Heart left ventricle (tissue), 13 donors: Measurements from ENCODE around the gene SCAMP3.

Experiments used
- POLR2A ChIP-seq, 2 donors: fragments of 450-650 bp; IDR thresholded peaks; one replicate each; pipeline ENCODE4 v1.6.1; 2017; ENCODE audit warnings: antibody characterized with exemption in 2 of 2, mild to moderate bottlenecking in 2 of 2, moderate library complexity in 2 of 2
- TF ChIP-seq, protein P1 (sequence below), 12 donors: fragments of 200-600 bp; sonication (generic) in 4 of 12; IDR thresholded peaks; one replicate each; pipeline versions ENCODE4 v1.5.0 to v1.8.0; 2018 to 2022; ENCODE audit warnings: antibody characterized with exemption in 12 of 12, mild to moderate bottlenecking in 5 of 12
- donor health status: ischemic (EF 13 %, LVEDD 7.1; RV severe dilation, severe dysfunction).
- donor health status: DM: no; HTN: yes; CAD: no.
- donor health status: DM: no; HTN: no; CAD: no.
- donor health status: ischemic (EF 25% LVEDD 6.9; RV normal size, moderate dysfunction).
- donor health status: ischemic (EF 25% LVEDD 5.7; RV mildly dilated, moderate dysfunction).
- donor health status: ischemic (EF 35%, LVEDD 5.7; RV mildly dilated, moderate dysfunction).
- donor health status: nonischemic (EF 11% LVEDD 7.7; RV severe dilation, severe dysfunction).
- donor health status: DM: yes; HTN: yes; CAD: no.
- donor health status: PGD.
- donor health status: ischemic (EF 29% LVEDD 5.4; RV normal size, mild dysfunction).
- donor health status: nonischemic (EF 23%, LVEDD 6.1; RV moderate dilation, normal function).

- no peak for TF ChIP-seq POLR2A (IDR thresholded peaks at IDR 0.05)
- TF ChIP-seq, protein P1, sequence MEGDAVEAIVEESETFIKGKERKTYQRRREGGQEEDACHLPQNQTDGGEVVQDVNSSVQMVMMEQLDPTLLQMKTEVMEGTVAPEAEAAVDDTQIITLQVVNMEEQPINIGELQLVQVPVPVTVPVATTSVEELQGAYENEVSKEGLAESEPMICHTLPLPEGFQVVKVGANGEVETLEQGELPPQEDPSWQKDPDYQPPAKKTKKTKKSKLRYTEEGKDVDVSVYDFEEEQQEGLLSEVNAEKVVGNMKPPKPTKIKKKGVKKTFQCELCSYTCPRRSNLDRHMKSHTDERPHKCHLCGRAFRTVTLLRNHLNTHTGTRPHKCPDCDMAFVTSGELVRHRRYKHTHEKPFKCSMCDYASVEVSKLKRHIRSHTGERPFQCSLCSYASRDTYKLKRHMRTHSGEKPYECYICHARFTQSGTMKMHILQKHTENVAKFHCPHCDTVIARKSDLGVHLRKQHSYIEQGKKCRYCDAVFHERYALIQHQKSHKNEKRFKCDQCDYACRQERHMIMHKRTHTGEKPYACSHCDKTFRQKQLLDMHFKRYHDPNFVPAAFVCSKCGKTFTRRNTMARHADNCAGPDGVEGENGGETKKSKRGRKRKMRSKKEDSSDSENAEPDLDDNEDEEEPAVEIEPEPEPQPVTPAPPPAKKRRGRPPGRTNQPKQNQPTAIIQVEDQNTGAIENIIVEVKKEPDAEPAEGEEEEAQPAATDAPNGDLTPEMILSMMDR (IDR thresholded peaks at IDR 0.05), result no peak
Observed at GRCh38 chr1:155269381-155269780, 7.2 kb upstream of the SCAMP3 start.
